Hepatocyte (in vitro differentiated cells): ENCODE results near the gene SEMA3D.

Experiments used
- CTCF ChIP-seq: fragments of 200-600 bp; sonication (generic); IDR thresholded peaks from 2 replicates; pipeline ENCODE4 v1.5.1; 2016; ENCODE audit warnings: antibody characterized with exemption, mild to moderate bottlenecking; ENCODE audit not compliant: poor library complexity
- EZH2 ChIP-seq: fragments of 200-600 bp; sonication (generic); IDR thresholded peaks from 2 replicates; pipeline ENCODE4 v1.6.1; 2016; ENCODE audit warnings: antibody characterized with exemption, mild to moderate bottlenecking, borderline replicate concordance
- EZH2phosphoT487 ChIP-seq: fragments of 200-600 bp; sonication (generic); IDR thresholded peaks from one replicate; pipeline ENCODE4 v1.6.1; 2018; ENCODE audit warnings: antibody characterized with exemption, mild to moderate bottlenecking, low read depth, moderate library complexity; ENCODE audit not compliant: unreplicated experiment, severe bottlenecking

- TF ChIP-seq EZH2phosphoT487 (no peak), CTCF (no peak), EZH2 (no peak)
Measured at GRCh38 chr7:85074992-85075391, 111.9 kb downstream of the SEMA3D start.
